SKM-1 treated with dmso at 0.1 percent for 144 hours (cell line): ENCODE results near the gene KRT28.
"Not testable (repeated sequence)": the region's sequence is repeated elsewhere in the genome, so short reads cannot be mapped to it uniquely, and the experiment has no call there.

Experiments
- DNase-seq: peaks from one replicate; lab custom pipeline; 2025; ENCODE audit not compliant: unreplicated experiment; lab: John Stamatoyannopoulos, UW

KRT28 gene

GRCh38 chr17:40818733-40819527 is 19.2 kb upstream of the KRT28 start:
- peak; percentile 54 for DNase-seq

- no peak for DNase-seq
Observed at GRCh38 chr17:40818343-40818732, 18.6 kb upstream of the KRT28 start.

- no peak for DNase-seq
Observed at GRCh38 chr17:40817103-40817682, 17.4 kb upstream of the KRT28 start.

- DNase-seq: no peak
Observed at GRCh38 chr17:40816569-40816968, 16.8 kb upstream of the KRT28 start.

GRCh38 chr17:40815381-40815780 is 15.6 kb upstream of the KRT28 start:
- no peak for DNase-seq

- not testable (repeated sequence) for DNase-seq
Observed at GRCh38 chr17:40814657-40815056, 14.9 kb upstream of the KRT28 start.

GRCh38 chr17:40813804-40814203 is 14.0 kb upstream of the KRT28 start:
- DNase-seq: no peak

GRCh38 chr17:40812639-40813038 is 12.9 kb upstream of the KRT28 start:
- no peak for DNase-seq

GRCh38 chr17:40810494-40810893 is 10.7 kb upstream of the KRT28 start:
- DNase-seq: no peak

GRCh38 chr17:40809721-40810421 is 10.1 kb upstream of the KRT28 start:
- DNase-seq: no peak

GRCh38 chr17:40806131-40806530 is 6.4 kb upstream of the KRT28 start:
- no peak for DNase-seq

- DNase-seq: peak; percentile 17
Observed at GRCh38 chr17:40803617-40804082, 3.9 kb upstream of the KRT28 start.

- DNase-seq: no peak
Observed at GRCh38 chr17:40801157-40801556, 1.4 kb upstream of the KRT28 start.

GRCh38 chr17:40800381-40800780 is 622 bp upstream of the KRT28 start:
- no peak for DNase-seq

- no peak for DNase-seq
Observed at GRCh38 chr17:40796846-40797245, 2.9 kb downstream of the KRT28 start.

GRCh38 chr17:40795019-40795667 is 4.6 kb downstream of the KRT28 start:
- no peak for DNase-seq

- no peak for DNase-seq
Observed at GRCh38 chr17:40794466-40794865, 5.3 kb downstream of the KRT28 start.

GRCh38 chr17:40793832-40794231 is 5.9 kb downstream of the KRT28 start:
- no peak for DNase-seq

GRCh38 chr17:40791787-40792436 is 7.8 kb downstream of the KRT28 start:
- DNase-seq: no peak

GRCh38 chr17:40791111-40791510 is 8.6 kb downstream of the KRT28 start:
- DNase-seq: no peak

- DNase-seq: no peak
Observed at GRCh38 chr17:40782450-40782849, 17.3 kb downstream of the KRT28 start, which contains the start of gene KRT27. KRT27 (minus strand) TSS chr17:40782550; CDS start chr17:40782493, 57 bp downstream.
